DMS153 (cell line): ENCODE results near the gene GET3.

Experiments used
- DNase-seq: peaks from one replicate; lab custom pipeline; 2025; lab: John Stamatoyannopoulos, UW

The GET3 gene

GRCh38 chr19:12752056-12752781 lies 14.9 kb downstream of the GET3 start:
- DNase-seq, result no peak

GRCh38 chr19:12754465-12755196 lies 17.3 kb downstream of the GET3 start:
- no peak for DNase-seq

- DNase-seq, result no peak
Measured at GRCh38 chr19:12756150-12756883, 19.0 kb downstream of the GET3 start.

GRCh38 chr19:12757544-12758274 lies 20.4 kb downstream of the GET3 start:
- peak; percentile 27 for DNase-seq

GRCh38 chr19:12759686-12760085 lies 22.4 kb downstream of the GET3 start:
- DNase-seq, result no peak

- DNase-seq, result no peak
Measured at GRCh38 chr19:12763100-12763499, 25.8 kb downstream of the GET3 start.

GRCh38 chr19:12764698-12765097 lies 27.4 kb downstream of the GET3 start:
- no peak for DNase-seq

GRCh38 chr19:12766051-12766521 lies 28.8 kb downstream of the GET3 start:
- DNase-seq, result peak; percentile 74

GRCh38 chr19:12767150-12767549 lies 29.9 kb downstream of the GET3 start:
- DNase-seq, result no peak

- DNase-seq, result no peak
Measured at GRCh38 chr19:12767666-12768065, 30.4 kb downstream of the GET3 start.

- DNase-seq, result peak; percentile 66
Measured at GRCh38 chr19:12769689-12770088, 32.4 kb downstream of the GET3 start.

- no peak for DNase-seq
Measured at GRCh38 chr19:12770922-12771321, 33.6 kb downstream of the GET3 start.

GRCh38 chr19:12772323-12772722 lies 35.0 kb downstream of the GET3 start:
- DNase-seq, result no peak

GRCh38 chr19:12773571-12773970 lies 36.3 kb downstream of the GET3 start:
- no peak for DNase-seq

GRCh38 chr19:12774588-12775555 lies 37.6 kb downstream of the GET3 start, which contains the start of gene HOOK2:
TSS of gene HOOK2 (minus strand) at chr19:12775552. CDS start at chr19:12775449, 103 bp downstream.
- DNase-seq, result peak; percentile 95

- DNase-seq, result peak; percentile 38
Measured at GRCh38 chr19:12777217-12778016, 40.1 kb downstream of the GET3 start.

- peak; percentile 64 for DNase-seq
Measured at GRCh38 chr19:12778017-12778904, 41.0 kb downstream of the GET3 start.

GRCh38 chr19:12778905-12779161 lies 41.5 kb downstream of the GET3 start:
- DNase-seq, result no peak
